ENCODE measurements around the gene KLK2. TPM values are rescaled to one million over a fixed set of nuclear protein-coding genes. Genes with fewer than 3 reads are reported as not detected.
A peak's percentile ranks its signal among the peaks of the same experiment; 100 is the strongest.

The KLK2 gene
- total RNA-seq, 1 donor from 2014 or later = not detected

DNA sequence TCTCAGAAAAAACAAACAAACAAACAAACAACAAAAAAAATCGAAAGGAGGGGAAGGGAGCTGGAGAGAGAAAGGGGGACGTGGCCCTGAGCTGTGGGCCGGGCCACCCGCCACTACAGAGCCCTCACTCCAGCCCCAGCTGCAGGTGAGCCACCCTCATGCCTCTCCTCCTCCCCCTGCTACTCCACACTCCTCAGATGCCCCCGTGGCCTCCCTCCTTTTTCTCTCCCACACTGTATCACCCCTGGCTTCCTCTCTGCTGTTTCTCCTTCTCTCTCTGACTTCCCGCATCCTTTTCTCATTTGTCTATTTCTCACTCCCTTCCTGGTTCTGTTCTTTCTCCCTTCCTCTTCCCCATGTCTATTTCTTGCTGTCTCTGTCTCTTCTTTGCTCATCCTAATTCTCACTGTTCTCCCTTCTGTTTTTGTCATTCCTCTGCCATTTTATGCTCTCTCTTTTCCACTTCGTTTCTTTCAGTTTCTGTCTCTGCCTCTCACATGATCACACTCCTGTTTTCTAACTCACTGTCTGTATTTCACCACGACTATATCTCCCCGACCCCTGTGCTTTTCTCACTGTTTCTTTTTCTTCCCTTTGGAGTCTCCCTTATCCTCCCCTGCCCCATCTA, 2.7 kb downstream of the KLK2 start:
- H3K4me3 Mint-ChIP-seq = no peak overlapping the region
- H3K9me3 Mint-ChIP-seq = no peaks in the 10 kb centered on the region
- no peaks in the 10 kb centered on the region for H3K4me1 Mint-ChIP-seq (ENCODE audit: unreplicated experiment)
- H3K27me3 Mint-ChIP-seq = peaks cover 40% of the 10 kb centered on the region
- H3K27ac Mint-ChIP-seq = no peak overlapping the region
- no peaks in the 10 kb centered on the region for H3K36me3 Mint-ChIP-seq
- TF ChIP-seq, protein P1, sequence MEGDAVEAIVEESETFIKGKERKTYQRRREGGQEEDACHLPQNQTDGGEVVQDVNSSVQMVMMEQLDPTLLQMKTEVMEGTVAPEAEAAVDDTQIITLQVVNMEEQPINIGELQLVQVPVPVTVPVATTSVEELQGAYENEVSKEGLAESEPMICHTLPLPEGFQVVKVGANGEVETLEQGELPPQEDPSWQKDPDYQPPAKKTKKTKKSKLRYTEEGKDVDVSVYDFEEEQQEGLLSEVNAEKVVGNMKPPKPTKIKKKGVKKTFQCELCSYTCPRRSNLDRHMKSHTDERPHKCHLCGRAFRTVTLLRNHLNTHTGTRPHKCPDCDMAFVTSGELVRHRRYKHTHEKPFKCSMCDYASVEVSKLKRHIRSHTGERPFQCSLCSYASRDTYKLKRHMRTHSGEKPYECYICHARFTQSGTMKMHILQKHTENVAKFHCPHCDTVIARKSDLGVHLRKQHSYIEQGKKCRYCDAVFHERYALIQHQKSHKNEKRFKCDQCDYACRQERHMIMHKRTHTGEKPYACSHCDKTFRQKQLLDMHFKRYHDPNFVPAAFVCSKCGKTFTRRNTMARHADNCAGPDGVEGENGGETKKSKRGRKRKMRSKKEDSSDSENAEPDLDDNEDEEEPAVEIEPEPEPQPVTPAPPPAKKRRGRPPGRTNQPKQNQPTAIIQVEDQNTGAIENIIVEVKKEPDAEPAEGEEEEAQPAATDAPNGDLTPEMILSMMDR (conservative IDR thresholded peaks at IDR 0.05) = no peak
- DNase-seq (ENCODE audit: extremely low spot score, unreplicated experiment) = no peak

GRCh38 chr19:50876456-50876855, 3.2 kb downstream of the KLK2 start:
- Mint-ChIP-seq H3K4me3 (no peak overlapping the region), H3K27me3 (peaks cover 39% of the 10 kb centered on the region), H3K36me3 (no peaks in the 10 kb centered on the region), H3K27ac (no peak overlapping the region), H3K4me1 (ENCODE audit: unreplicated experiment) (no peaks in the 10 kb centered on the region), H3K9me3 (no peaks in the 10 kb centered on the region)
- TF ChIP-seq, protein P1 (conservative IDR thresholded peaks at IDR 0.05) = no peak
- no peak for DNase-seq (ENCODE audit: extremely low spot score, unreplicated experiment)

DNA sequence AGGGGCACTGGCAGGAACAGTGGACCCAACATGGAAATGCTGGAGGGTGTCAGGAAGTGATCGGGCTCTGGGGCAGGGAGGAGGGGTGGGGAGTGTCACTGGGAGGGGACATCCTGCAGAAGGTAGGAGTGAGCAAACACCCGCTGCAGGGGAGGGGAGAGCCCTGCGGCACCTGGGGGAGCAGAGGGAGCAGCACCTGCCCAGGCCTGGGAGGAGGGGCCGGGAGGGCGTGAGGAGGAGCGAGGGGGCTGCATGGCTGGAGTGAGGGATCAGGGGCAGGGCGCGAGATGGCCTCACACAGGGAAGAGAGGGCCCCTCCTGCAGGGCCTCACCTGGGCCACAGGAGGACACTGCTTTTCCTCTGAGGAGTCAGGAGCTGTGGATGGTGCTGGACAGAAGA, 4.1 kb downstream of the KLK2 start:
- DNase-seq (ENCODE audit: extremely low spot score, unreplicated experiment) = no peak
- H3K4me1 Mint-ChIP-seq (ENCODE audit: unreplicated experiment) = no peaks in the 10 kb centered on the region
- H3K9me3 Mint-ChIP-seq = no peaks in the 10 kb centered on the region
- peaks cover 42% of the 10 kb centered on the region for H3K27me3 Mint-ChIP-seq
- H3K27ac Mint-ChIP-seq = no peak overlapping the region
- no peak overlapping the region for H3K4me3 Mint-ChIP-seq
- no peaks in the 10 kb centered on the region for H3K36me3 Mint-ChIP-seq
- TF ChIP-seq, protein P1 (conservative IDR thresholded peaks at IDR 0.05) = no peak

- TF ChIP-seq, protein P1 (conservative IDR thresholded peaks at IDR 0.05) = no peak
- H3K27ac Mint-ChIP-seq = no peak overlapping the region
- no peaks in the 10 kb centered on the region for H3K9me3 Mint-ChIP-seq
- peaks cover 47% of the 10 kb centered on the region for H3K27me3 Mint-ChIP-seq
- DNase-seq (ENCODE audit: extremely low spot score, unreplicated experiment) = no peak
- no peak overlapping the region for H3K4me3 Mint-ChIP-seq
- no peaks in the 10 kb centered on the region for H3K36me3 Mint-ChIP-seq
- H3K4me1 Mint-ChIP-seq (ENCODE audit: unreplicated experiment) = no peaks in the 10 kb centered on the region
Observed at GRCh38 chr19:50878851-50879250, 5.6 kb downstream of the KLK2 start.

DNA sequence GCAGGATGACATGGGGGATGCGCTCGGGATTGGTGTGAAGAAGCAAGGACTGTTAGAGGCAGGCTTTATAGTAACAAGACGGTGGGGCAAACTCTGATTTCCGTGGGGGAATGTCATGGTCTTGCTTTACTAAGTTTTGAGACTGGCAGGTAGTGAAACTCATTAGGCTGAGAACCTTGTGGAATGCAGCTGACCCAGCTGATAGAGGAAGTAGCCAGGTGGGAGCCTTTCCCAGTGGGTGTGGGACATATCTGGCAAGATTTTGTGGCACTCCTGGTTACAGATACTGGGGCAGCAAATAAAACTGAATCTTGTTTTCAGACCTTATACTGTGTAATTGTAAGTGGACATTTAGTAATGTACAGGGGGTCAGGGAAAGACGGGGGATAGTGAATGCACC, 7.0 kb downstream of the KLK2 start:
- Mint-ChIP-seq H3K4me1 (ENCODE audit: unreplicated experiment) (no peaks in the 10 kb centered on the region), H3K9me3 (no peaks in the 10 kb centered on the region), H3K36me3 (no peaks in the 10 kb centered on the region), H3K4me3 (peak overlapping the region; percentile 9), H3K27ac (peak overlapping the region; percentile 76), H3K27me3 (peaks cover 54% of the 10 kb centered on the region)
- TF ChIP-seq, protein P1 (conservative IDR thresholded peaks at IDR 0.05) = no peak
- DNase-seq (ENCODE audit: extremely low spot score, unreplicated experiment) = no peak

DNA sequence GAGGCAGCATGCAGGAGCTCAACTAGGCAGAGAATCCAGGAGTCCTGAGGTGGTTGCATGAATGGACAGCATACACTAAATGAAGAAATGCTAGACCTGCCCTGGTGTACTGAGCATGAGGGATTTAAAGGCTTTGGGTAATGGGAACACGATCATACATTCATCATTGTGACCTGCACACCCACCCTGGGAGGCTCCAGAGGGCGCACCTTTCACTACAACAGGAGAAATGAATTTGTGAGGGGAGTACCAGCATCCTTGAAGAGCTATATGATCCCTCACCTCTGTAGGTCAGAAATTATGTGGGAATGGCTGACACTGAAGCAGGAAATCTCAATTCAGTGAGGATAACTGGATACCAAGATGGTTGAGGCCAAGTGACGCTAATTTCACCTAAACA, 8.9 kb downstream of the KLK2 start:
- TF ChIP-seq, protein P1 (conservative IDR thresholded peaks at IDR 0.05) = no peak
- Mint-ChIP-seq H3K4me1 (ENCODE audit: unreplicated experiment) (no peaks in the 10 kb centered on the region), H3K36me3 (no peaks in the 10 kb centered on the region), H3K4me3 (no peak overlapping the region), H3K27ac (no peak overlapping the region), H3K27me3 (peaks cover 72% of the 10 kb centered on the region), H3K9me3 (no peaks in the 10 kb centered on the region)
- DNase-seq (ENCODE audit: extremely low spot score, unreplicated experiment) = no peak
